Gastroesophageal sphincter (tissue), 4 donors: ENCODE data around the gene INPP5D. TPM values are rescaled to one million over a fixed set of nuclear protein-coding genes. Genes with fewer than 3 reads are reported as not detected.
"Not testable (repeated sequence)": the region's sequence is repeated elsewhere in the genome, so short reads cannot be mapped to it uniquely, and the experiment has no call there.

ENCODE experiments used
- ATAC-seq: fragments of 150-250 bp; one replicate; pipeline ENCODE4 v1.9.1; 2016; ENCODE audit warnings: mild to moderate bottlenecking, moderate library complexity
- H3K27ac ChIP-seq, 4 donors: fragments of 200-600 bp; sonication (generic) in 3 of 4; 1 replicate in 3 of 4; 2 replicates in 1 of 4; pipeline ENCODE4 v1.5.1; 2016 to 2019
- H3K27me3 ChIP-seq: fragments of 200-600 bp; sonication (generic); one replicate; pipeline ENCODE4 v1.5.1; 2019
- H3K36me3 ChIP-seq, 2 donors: fragments of 200-600 bp; sonication (generic); one replicate each; pipeline ENCODE4 v1.5.1; 2019; ENCODE audit warnings: control low read depth in 1 of 2
- H3K4me1 ChIP-seq, 3 donors: fragments of 200-600 bp; sonication (generic); 1 replicate in 2 of 3; 2 replicates in 1 of 3; pipeline ENCODE4 v1.5.1; 2016 to 2019; ENCODE audit warnings: control low read depth in 2 of 3
- H3K4me3 ChIP-seq, 2 donors: fragments of 200-600 bp; sonication (generic); one replicate each; pipeline ENCODE4 v1.5.1; 2019; ENCODE audit warnings: mild to moderate bottlenecking in 1 of 2, moderate library complexity in 1 of 2
- H3K9me3 ChIP-seq, 3 donors: fragments of 200-600 bp; sonication (generic); one replicate each; pipeline ENCODE4 v1.5.1; 2017 to 2019; ENCODE audit warnings: control low read depth in 2 of 3
- EP300 ChIP-seq: sonication (generic); formaldehyde crosslinking; IDR thresholded peaks from one replicate; pipeline ENCODE4 v1.6.1; 2017; ENCODE audit warnings: antibody characterized with exemption, mild to moderate bottlenecking
- POLR2A ChIP-seq, 2 donors: fragments of 450-650 bp; IDR thresholded peaks; one replicate each; pipeline ENCODE4 v1.6.1; 2017; ENCODE audit warnings: antibody characterized with exemption in 2 of 2, mild to moderate bottlenecking in 2 of 2, moderate library complexity in 1 of 2
- POLR2AphosphoS5 ChIP-seq: sonication (generic); formaldehyde crosslinking; IDR thresholded peaks from one replicate; pipeline ENCODE4 v1.6.1; 2017; ENCODE audit warnings: antibody characterized with exemption
- WGBS, 2 donors: methylation state at CpG; one replicate each; pipeline ENCODE4 v1.1.5; 2018; ENCODE audit warnings: low coverage in 1 of 2; 5-methylcytosine and 5-hydroxymethylcytosine counted together
- total RNA-seq, 4 donors: library from RNA; depleted of rRNA; stranded (reverse); fragments of >200 nt; gene quantifications; one replicate each; pipeline ENCODE4 v1.1.0, GENCODE V29; 2016
- TF ChIP-seq, protein P1 (sequence below), 4 experiments: fragments of 200-600 bp in 2 of 4; fragments of 450-650 bp in 2 of 4; sonication (generic) in 1 of 4; IDR thresholded peaks; one replicate each; pipeline ENCODE4 v1.5.1; 2017 to 2019; ENCODE audit warnings: antibody characterized with exemption in 4 of 4, mild to moderate bottlenecking in 2 of 4, moderate library complexity in 2 of 4

The INPP5D gene
- total RNA-seq, 4 donors from 2014 or later, result 6.5 to 12.4 (median 9.3) TPM

GRCh38 chr2:233184669-233185068, 124.5 kb downstream of the INPP5D start:
- Histone ChIP-seq H3K9me3 (peaks cover 0 to 9% (median 0%) of the 10 kb centered on the region in 3 donors), H3K36me3 (peaks cover 0 to 20% of the 10 kb centered on the region in 2 donors), H3K4me1 (peaks cover 0 to 7% (median 0%) of the 10 kb centered on the region in 3 donors), H3K4me3 (no peak overlapping the region), H3K27ac (no peak overlapping the region), H3K27me3 (no peaks in the 10 kb centered on the region)
- ATAC-seq, result no peak
- no CpG with 5 or more reads among the region's 8 CpGs for WGBS, 2 donors
- no peak for TF ChIP-seq POLR2AphosphoS5
- TF ChIP-seq POLR2A (IDR thresholded peaks at IDR 0.05), result no peak
- TF ChIP-seq EP300, result no peak
- TF ChIP-seq, protein P1, sequence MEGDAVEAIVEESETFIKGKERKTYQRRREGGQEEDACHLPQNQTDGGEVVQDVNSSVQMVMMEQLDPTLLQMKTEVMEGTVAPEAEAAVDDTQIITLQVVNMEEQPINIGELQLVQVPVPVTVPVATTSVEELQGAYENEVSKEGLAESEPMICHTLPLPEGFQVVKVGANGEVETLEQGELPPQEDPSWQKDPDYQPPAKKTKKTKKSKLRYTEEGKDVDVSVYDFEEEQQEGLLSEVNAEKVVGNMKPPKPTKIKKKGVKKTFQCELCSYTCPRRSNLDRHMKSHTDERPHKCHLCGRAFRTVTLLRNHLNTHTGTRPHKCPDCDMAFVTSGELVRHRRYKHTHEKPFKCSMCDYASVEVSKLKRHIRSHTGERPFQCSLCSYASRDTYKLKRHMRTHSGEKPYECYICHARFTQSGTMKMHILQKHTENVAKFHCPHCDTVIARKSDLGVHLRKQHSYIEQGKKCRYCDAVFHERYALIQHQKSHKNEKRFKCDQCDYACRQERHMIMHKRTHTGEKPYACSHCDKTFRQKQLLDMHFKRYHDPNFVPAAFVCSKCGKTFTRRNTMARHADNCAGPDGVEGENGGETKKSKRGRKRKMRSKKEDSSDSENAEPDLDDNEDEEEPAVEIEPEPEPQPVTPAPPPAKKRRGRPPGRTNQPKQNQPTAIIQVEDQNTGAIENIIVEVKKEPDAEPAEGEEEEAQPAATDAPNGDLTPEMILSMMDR (IDR thresholded peaks at IDR 0.05), result no peak

DNA sequence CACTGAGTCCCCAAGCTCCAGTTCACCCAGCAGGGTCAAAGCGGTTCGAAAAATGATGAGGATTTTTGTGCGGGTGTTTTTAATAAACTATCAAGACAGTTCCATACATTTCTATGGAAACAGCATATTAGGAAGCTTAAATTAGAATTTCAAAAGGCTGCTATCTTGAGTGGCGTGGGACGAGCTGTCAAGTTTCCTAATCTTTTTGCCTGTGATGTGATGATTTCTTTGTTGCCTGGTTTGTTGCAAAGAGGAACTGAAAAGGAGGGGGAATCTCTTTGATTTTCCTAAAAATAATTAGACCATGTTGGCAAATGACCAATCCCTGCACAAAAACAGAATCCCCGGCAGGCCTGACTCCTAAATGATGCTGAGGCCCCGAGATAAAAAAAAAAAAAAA, 125.2 kb downstream of the INPP5D start:
- ATAC-seq, result no peak
- Histone ChIP-seq H3K27me3 (no peaks in the 10 kb centered on the region), H3K4me1 (peaks cover 0 to 7% (median 0%) of the 10 kb centered on the region in 3 donors), H3K9me3 (peaks cover 0 to 2% (median 0%) of the 10 kb centered on the region in 3 donors), H3K27ac (no peak overlapping the region), H3K4me3 (no peak overlapping the region), H3K36me3 (peaks cover 0 to 27% of the 10 kb centered on the region in 2 donors)
- TF ChIP-seq EP300 (no peak), POLR2A (IDR thresholded peaks at IDR 0.05) (no peak), POLR2AphosphoS5 (no peak)
- TF ChIP-seq, protein P1 (IDR thresholded peaks at IDR 0.05), result no peak
- 59 to 75% methylated on average over 4 to 7 of the region's 7 CpGs for WGBS, 2 donors

DNA sequence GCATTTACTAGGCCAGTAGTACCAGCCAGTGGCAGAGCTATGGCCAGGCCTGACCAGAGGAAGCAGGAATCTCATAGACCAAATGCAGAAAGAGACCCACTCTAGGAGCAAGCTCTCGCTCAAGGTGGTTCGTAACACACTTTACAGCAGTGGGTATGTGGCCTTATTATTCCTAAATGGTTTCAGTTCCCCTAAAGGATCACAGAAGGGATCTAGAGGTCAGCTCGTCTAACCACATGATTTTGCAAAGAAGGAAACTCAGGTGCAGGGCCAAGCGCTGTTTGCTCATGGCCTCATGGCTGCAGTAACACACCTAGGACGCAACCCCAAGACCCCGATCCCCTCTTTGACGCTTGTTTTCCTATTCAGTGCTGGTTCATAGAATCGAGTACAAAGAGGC, 125.8 kb downstream of the INPP5D start:
- TF ChIP-seq, protein P1 (IDR thresholded peaks at IDR 0.05), result no peak
- TF ChIP-seq EP300, result no peak
- TF ChIP-seq POLR2A (IDR thresholded peaks at IDR 0.05), result no peak
- TF ChIP-seq POLR2AphosphoS5, result no peak
- Histone ChIP-seq H3K36me3 (peaks cover 0 to 31% of the 10 kb centered on the region in 2 donors), H3K9me3 (no peaks in the 10 kb centered on the region), H3K27me3 (no peaks in the 10 kb centered on the region), H3K4me3 (no peak overlapping the region), H3K27ac (no peak overlapping the region), H3K4me1 (peaks cover 0 to 7% (median 0%) of the 10 kb centered on the region in 3 donors)
- ATAC-seq, result no peak
- WGBS, 2 donors, result 77 to 91% methylated on average over 4 to 8 of the region's 8 CpGs

- ATAC-seq, result no peak
- WGBS, 2 donors, result 86% methylated on average over 5 of the region's 5 CpGs; no CpG with 5 or more reads in 1 of the 2 donors
- Histone ChIP-seq H3K27me3 (no peaks in the 10 kb centered on the region), H3K4me3 (no peak overlapping the region), H3K27ac (no peak overlapping the region), H3K4me1 (peaks cover 0 to 7% (median 0%) of the 10 kb centered on the region in 3 donors), H3K9me3 (no peaks in the 10 kb centered on the region), H3K36me3 (peaks cover 0 to 31% of the 10 kb centered on the region in 2 donors)
- no peak for TF ChIP-seq POLR2A (IDR thresholded peaks at IDR 0.05)
- no peak for TF ChIP-seq EP300
- TF ChIP-seq, protein P1 (IDR thresholded peaks at IDR 0.05), result no peak
- TF ChIP-seq POLR2AphosphoS5, result no peak
Observed at GRCh38 chr2:233186851-233187250, 126.7 kb downstream of the INPP5D start.

- no peak for ATAC-seq
- H3K9me3 ChIP-seq, result no peaks in the 10 kb centered on the region
- 87% methylated on average over 4 of the region's 8 CpGs; no CpG with 5 or more reads in 1 of the 2 donors for WGBS, 2 donors
- peaks cover 0 to 31% of the 10 kb centered on the region in 2 donors for H3K36me3 ChIP-seq
- no peak overlapping the region for H3K4me3 ChIP-seq
- peaks cover 0 to 7% (median 0%) of the 10 kb centered on the region in 3 donors for H3K4me1 ChIP-seq
- TF ChIP-seq EP300, result no peak
- TF ChIP-seq POLR2A (IDR thresholded peaks at IDR 0.05), result no peak
- H3K27me3 ChIP-seq, result no peaks in the 10 kb centered on the region
- H3K27ac ChIP-seq, result no peak overlapping the region
Observed at GRCh38 chr2:233189025-233189424, 128.9 kb downstream of the INPP5D start.

GRCh38 chr2:233191016-233191415, 130.9 kb downstream of the INPP5D start:
- peaks cover 0 to 31% of the 10 kb centered on the region in 2 donors for H3K36me3 ChIP-seq
- H3K4me1 ChIP-seq, H3K4me3 ChIP-seq, H3K27me3 ChIP-seq, H3K9me3 ChIP-seq, ATAC-seq, H3K27ac ChIP-seq: not testable (repeated sequence)
- WGBS, 2 donors, result 80 to 82% methylated on average over 1 to 2 of the region's 2 CpGs
